GDM1 (cell line): ENCODE data around the gene ATG16L1.

Experiments used
- DNase-seq: peaks from one replicate; lab custom pipeline; 2025; lab: John Stamatoyannopoulos, UW

ATG16L1 gene

GRCh38 chr2:233227346-233227978 is 24.0 kb upstream of the ATG16L1 start:
- no peak for DNase-seq

GRCh38 chr2:233228376-233228775 is 23.1 kb upstream of the ATG16L1 start:
- DNase-seq, result no peak

- DNase-seq, result no peak
Observed at GRCh38 chr2:233233618-233234230, 17.7 kb upstream of the ATG16L1 start.

- DNase-seq, result no peak
Observed at GRCh38 chr2:233234264-233234663, 17.2 kb upstream of the ATG16L1 start.

DNA sequence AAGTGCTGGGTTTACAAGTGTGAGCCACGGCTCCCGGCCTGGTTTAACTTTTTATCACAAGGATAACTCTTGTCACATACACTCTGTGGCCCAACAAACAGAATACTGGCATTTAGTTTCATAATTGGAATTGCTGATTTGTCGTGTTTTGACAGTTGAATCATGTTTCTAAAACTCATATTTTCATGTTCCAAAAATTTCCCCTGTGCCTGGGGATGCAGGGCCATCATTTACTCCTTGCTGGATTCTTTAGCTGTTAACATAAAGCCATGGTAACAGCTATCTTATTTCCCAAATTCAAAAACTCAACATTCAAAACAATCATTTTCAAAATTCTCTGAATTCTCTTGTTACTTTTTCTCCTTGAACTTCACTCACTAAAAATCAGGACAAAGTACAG is 16.5 kb upstream of the ATG16L1 start:
- no peak for DNase-seq

DNA sequence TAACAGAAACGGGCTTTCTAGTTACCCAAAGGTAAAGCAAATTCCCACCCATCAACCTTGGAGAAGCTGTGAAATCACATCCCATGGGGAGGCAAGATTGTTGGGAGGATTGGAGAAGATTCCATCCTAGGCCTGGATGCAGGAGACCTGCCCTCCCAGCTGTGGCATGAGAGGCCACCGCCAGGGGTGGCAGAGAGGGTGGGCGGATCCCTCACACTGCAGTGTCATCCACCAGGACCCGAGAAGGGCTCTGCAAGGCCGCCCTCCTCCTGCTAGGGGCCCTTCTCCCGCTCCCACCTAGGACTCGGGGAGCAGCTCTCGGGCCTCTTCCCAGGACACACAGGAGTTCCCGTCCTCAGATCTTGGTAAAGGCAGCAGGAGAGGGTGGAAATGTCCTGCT is 15.5 kb upstream of the ATG16L1 start:
- DNase-seq, result no peak

DNA sequence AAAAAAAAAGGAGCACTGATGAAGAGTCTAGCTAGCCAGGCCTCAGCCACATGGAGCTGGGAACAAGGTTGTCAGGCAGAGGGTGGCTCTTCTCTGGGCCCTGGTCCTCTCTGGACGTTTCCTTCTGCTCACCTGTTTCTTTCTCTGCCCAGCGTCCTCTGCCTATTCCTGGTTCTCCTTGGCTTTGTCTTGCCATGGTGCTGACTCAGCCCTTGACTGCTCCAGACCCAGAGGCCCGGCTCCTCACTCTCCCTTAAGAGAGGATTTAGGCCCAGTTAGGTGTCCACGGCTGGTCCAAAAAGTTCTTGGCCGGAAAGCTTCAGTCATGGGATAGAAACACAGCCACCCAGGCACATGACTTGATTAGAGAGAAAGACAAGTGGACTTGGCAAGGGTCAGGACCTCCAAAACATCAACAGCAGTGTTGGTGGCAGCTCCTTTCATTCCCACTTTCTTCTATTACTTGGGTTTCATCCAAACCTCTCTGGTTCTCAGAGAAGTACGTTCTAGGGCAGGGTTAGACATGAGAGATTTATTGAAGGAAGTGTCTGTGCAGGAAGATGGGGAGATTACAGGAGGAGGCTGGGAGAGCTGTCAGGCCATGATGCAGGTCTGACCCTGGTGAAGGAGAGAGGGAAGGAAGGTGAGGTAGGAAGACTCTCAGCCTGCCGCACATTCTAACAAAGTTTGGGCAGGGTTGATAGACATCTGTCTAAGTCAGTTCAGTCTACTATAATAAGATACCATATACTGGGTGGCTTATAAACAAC is 14.5 kb upstream of the ATG16L1 start:
- no peak for DNase-seq

DNA sequence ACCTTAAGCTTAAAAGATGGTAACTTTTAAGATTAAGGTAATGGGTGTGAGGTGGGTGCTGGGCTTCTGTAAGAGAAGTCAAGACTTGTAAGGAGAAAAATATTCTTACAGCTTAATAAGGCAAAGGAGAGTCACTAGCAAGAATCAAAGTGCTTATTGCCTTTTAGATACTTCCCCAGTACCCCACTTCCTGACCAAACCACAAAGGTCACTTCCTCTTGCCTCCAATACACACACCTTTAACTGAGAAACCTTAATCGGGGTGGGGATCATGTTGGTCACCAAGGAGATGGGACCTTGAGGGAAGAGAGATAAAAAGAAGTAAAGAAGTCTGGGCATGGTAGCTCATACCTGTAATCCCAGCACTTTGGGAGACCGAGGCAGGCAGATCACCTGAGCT is 10.6 kb upstream of the ATG16L1 start:
- DNase-seq, result no peak

GRCh38 chr2:233241803-233242202 is 9.7 kb upstream of the ATG16L1 start:
- no peak for DNase-seq

DNA sequence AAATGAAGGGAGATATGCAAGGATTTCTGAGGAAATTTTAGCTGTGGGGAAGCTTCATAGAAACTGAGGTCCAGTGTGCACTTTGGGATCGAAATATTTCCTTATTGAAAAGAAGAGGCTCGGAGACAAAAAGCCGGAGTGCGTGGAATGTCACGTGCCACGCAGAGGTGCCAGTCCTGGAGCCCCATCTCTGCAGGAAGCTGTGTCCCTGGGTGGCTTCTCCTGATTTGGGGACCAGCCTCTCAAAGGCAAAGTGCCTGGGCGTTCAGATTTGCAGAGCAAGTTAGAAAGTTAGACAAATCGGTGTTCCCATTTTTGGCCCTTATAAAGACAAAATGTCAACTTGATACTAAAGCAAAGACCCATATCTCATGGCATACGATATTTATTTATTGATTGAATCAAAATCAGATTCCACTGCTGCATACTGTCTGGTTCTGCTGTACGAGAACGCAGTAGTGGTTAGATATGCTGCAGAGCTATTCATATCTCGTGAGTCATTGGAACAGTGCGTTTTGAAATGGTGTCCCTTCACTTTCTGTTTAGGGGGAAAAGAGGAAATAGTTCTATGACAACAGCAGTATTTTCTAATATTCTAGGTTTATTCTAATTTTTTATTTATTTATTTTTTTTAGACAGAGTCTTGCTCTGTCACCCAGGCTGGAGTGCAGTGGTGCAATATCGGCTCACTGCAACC is 9.1 kb upstream of the ATG16L1 start:
- no peak for DNase-seq

DNA sequence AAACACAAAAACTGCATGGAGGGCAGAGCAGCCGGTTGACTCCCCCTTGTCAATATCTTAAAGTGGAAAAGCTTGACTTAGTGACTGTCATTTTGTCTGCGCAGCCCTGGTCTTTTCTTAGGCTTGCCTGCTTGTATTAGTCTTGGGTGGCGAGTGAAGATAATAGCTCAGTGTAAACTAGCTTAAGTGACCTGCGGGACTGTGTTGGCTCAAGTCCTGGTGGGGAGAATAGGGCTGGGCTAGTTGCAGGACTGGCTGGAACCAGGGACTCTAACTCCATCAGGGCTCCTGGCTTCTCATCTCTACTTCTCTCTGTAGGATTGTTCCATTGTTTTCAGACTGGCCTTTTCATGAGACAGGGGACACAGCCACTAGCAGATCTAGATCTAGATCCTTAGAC is 8.1 kb upstream of the ATG16L1 start:
- DNase-seq, result no peak

GRCh38 chr2:233244818-233245217 is 6.7 kb upstream of the ATG16L1 start:
- no peak for DNase-seq

- no peak for DNase-seq
Observed at GRCh38 chr2:233245406-233245805, 6.1 kb upstream of the ATG16L1 start.

DNA sequence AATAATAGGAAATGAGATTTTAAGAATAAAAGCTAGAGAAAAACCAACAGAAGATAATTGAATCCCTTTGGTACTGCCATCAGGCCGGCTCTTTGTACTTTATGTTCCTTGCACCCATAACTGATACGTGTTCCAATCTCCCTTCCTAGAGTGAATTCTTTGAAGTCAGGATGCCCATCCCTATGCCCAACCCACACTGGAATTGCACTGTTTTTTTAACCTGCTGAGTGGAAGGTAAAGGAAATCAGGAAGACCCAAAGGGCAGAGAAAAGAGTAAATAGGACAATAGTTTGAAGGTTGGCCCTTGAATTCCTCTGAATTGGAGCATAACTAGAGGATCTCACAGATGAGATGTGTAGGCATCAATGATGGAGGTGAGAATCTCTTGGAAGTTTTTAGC is 4.4 kb upstream of the ATG16L1 start:
- DNase-seq, result no peak

DNA sequence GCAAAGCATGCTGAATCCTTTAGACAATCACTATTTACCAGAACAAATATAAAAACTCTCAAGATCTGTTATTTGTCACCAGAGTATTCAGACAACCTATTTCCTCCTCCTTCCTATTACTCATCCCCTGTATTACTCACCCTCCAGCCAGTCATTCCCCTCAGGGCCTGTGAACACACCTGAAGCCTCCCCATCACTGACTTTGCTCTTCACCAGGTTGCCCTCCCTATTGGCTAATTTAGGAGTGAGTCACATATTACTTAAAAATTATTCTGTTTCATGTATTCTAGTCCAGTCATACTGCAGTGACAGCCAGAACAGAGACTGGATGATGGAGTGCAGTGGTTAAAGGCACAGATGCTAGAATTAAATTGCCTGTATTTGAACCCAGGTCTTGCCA is 3.7 kb upstream of the ATG16L1 start:
- no peak for DNase-seq

DNA sequence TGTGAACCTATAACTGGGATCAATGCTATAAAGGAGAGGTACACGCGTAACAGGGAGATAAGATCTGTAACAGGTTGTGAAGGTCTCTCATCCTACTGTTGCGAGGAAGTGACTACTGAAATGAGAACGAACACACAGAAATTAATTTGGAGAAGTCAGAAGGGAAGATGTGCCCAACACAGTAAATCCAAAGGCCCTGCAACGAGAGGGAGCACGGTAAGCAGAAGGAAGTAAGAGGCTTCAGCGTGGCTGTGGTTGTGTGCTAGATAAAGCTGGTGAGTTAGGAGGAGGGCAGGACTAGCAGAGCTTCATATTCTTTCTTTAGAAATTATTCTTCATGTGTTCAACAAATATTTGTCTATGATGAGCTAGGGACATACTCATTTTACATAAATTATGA is 2.5 kb upstream of the ATG16L1 start:
- peak; percentile 74 for DNase-seq

- no peak for DNase-seq
Observed at GRCh38 chr2:233250568-233250967, 905 bp upstream of the ATG16L1 start.

DNA sequence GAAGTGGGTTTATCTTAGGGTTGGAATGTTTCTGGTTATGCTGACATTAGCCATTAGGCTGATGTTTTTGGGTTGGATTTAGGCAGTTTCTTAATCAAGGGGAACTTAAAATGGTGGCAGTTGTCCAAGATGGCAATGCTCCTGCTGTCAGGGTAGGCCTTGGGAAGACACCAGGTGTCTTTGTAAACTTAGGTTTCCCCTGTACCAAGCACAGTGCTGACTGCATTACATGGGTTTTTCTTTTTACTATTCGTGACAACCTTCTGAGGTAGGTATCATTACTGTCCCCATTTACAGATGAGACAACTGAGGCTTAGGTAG is 528 bp upstream of the ATG16L1 start:
- no peak for DNase-seq

- no peak for DNase-seq
Observed at GRCh38 chr2:233252227-233252626, 754 bp downstream of the ATG16L1 start.

DNA sequence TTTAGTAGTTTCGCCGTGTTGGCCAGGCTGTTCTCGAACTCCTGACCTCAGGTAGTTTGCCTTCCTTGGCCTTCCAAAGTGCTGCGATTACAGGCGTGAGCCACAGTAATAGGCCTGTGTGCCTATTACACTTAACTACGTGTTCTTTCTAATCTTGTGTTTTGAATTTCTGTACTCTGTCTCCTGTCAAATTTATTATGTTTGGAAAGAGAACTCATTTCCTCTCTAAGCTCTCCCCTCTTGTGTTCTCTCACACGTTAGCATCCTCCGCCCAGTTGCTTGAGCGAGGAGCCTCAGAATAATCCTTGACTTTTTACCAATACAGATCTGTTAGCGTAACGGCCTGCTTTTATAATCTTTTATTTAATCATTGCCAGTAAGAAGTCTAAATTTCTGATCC is 3.7 kb downstream of the ATG16L1 start:
- DNase-seq, result no peak

DNA sequence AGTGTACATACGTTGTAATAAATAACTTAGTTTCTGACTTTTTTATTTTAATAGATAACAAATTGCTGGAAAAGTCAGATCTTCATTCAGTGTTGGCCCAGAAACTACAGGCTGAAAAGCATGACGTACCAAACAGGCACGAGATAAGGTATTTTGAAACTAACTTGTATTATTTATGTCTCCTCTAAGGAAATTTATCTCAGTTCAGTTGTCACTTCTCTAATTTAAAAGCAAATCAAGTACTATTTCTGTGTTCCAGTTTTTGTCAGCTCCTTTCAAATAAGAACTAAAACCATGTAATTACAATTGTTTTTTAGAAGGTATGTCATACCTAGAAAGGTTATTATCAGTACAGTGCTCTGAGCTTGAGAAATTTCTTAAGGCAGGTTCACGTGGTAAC is 4.6 kb downstream of the ATG16L1 start:
- no peak for DNase-seq

- no peak for DNase-seq
Observed at GRCh38 chr2:233258211-233258610, 6.7 kb downstream of the ATG16L1 start.

GRCh38 chr2:233259730-233260129 is 8.3 kb downstream of the ATG16L1 start:
- DNase-seq, result no peak
